Activated CD8-positive, alpha-beta memory T cell treated with anti-CD3 and anti-CD28 coated beads for 36 hours (primary cell): Measurements from ENCODE around the gene ABCD1. TPM values are rescaled to one million over a fixed set of nuclear protein-coding genes. Genes with fewer than 3 reads are reported as not detected.
"Not testable (repeated sequence)": the region's sequence is repeated elsewhere in the genome, so short reads cannot be mapped to it uniquely, and the experiment has no call there.

ENCODE experiments used
- CTCF ChIA-PET: fragments of 350-600 bp; sonication (Branson Sonifier 250); formaldehyde crosslinking; loops from one replicate; lab custom pipeline; 2021; ENCODE audit warnings: antibody characterized with exemption; lab: Charles Lee
- POLR2A ChIA-PET: fragments of 350-600 bp; sonication (Branson Sonifier 250); formaldehyde crosslinking; loops from one replicate; lab custom pipeline; 2021; ENCODE audit warnings: antibody characterized with exemption; lab: Charles Lee
- total RNA-seq, 2 experiments: library from RNA; stranded (reverse); gene quantifications; one replicate each; pipeline ENCODE4 v1.2.3, GENCODE V29; 2021

ABCD1 gene
- total RNA-seq, 2 experiments from 2014 or later = 3.5 to 4.4 TPM

DNA sequence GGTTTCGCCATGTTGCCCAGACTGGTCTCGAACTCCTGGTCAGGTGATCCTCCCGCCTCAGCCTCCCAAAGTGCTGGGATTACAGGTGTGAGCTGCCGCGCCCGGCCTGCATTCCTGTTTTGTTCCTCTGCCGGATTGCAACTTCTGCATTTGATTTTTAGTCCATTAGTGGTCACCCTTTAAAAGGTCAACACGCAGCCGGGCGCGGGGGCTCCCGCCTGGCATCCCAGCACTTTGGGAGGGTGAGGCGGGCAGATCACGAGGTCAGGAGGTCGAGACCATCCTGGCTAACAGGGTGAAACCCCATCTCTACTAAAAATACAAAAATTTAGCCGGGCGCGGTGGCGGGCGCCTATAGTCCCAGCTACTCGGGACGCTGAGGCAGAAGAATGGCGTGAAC is 5.5 kb downstream of the ABCD1 start:
- CTCF ChIA-PET, POLR2A ChIA-PET: not testable (repeated sequence)

GRCh38 chrX:153731117-153731844 is 6.6 kb downstream of the ABCD1 start:
- ChIA-PET CTCF (no interaction called here), POLR2A (no interaction called here)

DNA sequence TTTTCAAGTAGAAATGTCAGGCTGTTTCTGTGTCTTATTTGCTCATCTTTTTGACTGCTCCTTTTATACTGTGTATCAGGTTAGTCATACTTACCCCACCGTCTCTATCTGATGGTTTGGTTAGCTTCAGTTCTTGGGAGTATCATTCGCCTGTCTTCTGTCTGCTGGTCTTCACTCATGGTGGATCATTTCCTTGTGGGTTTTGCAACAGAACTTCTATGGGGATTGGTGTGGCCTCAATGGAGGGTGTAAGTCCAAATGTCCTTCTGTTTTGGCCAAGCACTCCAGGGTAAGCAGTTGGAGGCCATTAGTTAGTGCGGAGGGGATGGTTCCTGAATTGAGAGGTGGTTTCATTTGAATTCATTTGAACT is 7.2 kb downstream of the ABCD1 start:
- ChIA-PET POLR2A (no interaction called here), CTCF (no interaction called here)

DNA sequence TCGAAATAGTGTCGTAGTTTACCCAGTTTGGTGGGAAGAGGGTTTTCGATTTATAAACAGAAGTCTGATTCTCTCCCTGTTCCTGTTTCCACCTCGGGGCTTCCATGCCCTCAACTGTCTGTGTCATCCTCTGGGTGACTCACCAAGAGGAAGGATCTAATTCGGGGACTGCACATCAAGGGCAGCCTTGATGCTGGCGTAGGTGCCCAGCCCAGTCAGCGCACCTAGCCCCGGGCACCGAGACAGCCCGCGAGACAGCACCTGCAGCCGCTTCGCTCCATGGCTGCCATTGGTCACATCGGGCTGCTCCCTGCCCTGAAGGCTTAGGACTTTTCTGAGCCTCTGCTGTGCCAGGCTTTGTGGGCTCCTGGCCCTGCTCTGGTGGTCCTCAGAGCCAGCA is 7.7 kb downstream of the ABCD1 start:
- POLR2A ChIA-PET = no interaction called here
- CTCF ChIA-PET = no interaction called here

GRCh38 chrX:153733651-153734240 is 9.1 kb downstream of the ABCD1 start:
- CTCF ChIA-PET = no interaction called here

DNA sequence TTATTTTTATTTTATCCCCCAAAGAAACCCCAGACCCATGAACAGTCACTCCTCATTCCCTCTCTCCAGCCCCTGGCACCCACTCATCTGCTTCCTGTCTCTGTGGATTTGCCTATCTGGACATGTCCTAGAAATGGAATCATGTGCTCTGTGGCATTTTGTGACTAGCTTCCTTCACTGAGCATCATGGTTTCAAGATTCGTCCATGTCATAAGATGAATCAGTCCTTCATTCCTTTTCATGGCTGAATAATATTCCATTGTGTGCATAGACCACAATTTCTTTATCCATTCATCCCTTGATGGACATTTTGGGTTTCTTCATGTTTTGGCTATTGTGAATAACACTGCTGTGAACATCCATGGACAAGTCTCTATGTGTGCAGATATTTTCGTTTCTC is 10.2 kb downstream of the ABCD1 start:
- CTCF ChIA-PET = no interaction called here
- POLR2A ChIA-PET = no interaction called here

More at GRCh38 chrX:153733651-153734240, 9.1 kb downstream of the ABCD1 start:
- POLR2A ChIA-PET = no interaction called here

DNA sequence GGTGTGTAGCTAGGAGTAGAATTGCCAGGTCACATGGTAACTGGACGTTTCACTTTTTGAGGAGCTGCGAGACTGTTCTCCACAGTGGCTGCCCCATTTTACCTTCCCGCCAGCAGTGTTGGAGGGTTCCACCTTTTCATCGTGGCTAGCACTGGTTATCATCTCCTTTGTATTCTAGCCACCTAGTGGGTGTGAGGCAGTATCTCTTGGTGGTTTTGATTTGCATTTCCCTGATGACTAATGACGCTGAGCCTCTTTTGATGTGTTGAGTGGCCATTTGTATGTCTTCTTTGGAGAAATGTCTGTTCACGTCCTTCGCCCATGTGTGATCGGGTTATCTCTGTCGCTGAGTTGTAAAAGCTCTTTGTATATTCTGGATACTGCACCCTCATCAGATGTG is 10.6 kb downstream of the ABCD1 start:
- POLR2A ChIA-PET = no interaction called here

DNA sequence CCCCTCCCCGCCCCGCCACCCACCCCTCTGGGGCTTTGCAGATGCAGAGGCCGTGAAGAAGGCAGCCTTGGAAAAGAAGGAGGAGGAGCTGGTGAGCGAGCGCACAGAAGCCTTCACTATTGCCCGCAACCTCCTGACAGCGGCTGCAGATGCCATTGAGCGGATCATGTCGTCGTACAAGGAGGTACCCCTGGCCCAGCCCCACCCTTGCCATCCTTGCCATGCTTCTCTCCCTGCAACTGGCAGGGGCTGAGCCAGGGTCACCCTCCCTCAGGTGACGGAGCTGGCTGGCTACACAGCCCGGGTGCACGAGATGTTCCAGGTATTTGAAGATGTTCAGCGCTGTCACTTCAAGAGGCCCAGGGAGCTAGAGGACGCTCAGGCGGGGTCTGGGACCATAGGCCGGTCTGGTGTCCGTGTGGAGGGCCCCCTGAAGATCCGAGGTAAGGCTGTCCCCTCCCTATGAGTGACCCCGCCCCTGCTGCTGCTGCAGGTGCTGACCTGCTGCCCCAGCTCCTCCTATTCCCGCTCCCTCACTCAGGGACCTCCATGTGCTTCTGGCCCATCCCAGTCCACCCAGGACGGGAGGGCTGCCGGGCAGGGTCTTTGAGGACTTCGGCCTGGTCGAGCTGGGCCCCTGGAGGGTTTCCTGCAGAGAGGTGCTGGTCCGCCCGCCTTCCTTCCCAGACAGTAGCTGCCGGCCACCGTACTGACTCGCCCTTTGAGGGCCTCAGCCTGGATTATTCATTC is 11.6 kb downstream of the ABCD1 start:
- POLR2A ChIA-PET = no interaction called here

More for the DNA sequence above, 10.6 kb downstream of the ABCD1 start:
- CTCF ChIA-PET = no interaction called here

DNA sequence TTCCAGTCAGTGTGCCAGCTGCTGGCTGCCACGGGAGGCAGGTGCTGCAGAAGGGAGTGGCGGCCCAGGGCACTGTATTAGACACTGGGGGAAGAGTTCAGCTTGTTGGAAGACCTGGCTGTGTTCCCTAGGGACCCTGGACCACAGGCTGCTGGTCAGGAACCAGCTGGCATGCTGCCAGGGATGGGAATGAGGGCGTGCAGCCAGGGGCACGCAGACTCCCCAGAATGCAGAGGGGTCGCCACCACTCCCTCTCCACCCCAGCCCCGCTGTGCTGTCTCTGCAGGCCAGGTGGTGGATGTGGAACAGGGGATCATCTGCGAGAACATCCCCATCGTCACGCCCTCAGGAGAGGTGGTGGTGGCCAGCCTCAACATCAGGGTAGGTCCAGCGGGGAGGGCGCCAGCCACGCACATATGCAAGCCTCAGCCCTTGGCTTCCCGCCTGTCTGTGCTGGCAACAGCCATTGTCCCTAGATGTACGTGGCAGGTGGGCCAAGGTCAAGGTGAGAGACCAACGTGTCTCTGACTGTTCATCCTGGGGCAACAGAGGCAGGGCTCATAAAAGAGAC is 12.3 kb downstream of the ABCD1 start:
- POLR2A ChIA-PET = no interaction called here
- CTCF ChIA-PET = no interaction called here

More for the DNA sequence above, 11.6 kb downstream of the ABCD1 start:
- CTCF ChIA-PET = no interaction called here

- CTCF ChIA-PET = no interaction called here
- POLR2A ChIA-PET = no interaction called here
Observed at GRCh38 chrX:153738056-153738605, 13.5 kb downstream of the ABCD1 start.

GRCh38 chrX:153739754-153740486 is 15.3 kb downstream of the ABCD1 start:
- CTCF ChIA-PET = no interaction called here
- POLR2A ChIA-PET = no interaction called here

- CTCF ChIA-PET = no interaction called here
- POLR2A ChIA-PET = no interaction called here
Observed at GRCh38 chrX:153740631-153741222, 16.1 kb downstream of the ABCD1 start.

DNA sequence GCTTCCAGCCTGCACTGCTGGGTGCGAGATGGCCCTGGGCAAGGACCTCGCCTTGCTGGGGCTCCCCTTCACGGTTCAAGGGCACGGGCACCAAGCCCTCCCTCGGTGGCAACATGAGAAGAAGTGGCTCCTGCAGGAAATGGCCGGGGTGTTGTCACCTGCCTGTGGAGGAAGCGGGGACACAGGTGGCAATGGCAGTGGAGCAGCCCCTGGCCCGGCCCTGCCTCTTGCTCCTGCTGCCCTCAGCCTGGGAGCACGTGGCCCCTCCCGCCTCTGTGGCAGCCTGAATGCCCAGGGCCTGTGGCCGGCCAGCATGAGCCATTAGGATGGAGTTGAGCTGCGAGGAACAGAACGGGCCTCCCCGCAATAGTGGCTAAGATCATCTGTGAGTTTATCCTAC is 16.8 kb downstream of the ABCD1 start:
- ChIA-PET CTCF (no interaction called here), POLR2A (no interaction called here)

DNA sequence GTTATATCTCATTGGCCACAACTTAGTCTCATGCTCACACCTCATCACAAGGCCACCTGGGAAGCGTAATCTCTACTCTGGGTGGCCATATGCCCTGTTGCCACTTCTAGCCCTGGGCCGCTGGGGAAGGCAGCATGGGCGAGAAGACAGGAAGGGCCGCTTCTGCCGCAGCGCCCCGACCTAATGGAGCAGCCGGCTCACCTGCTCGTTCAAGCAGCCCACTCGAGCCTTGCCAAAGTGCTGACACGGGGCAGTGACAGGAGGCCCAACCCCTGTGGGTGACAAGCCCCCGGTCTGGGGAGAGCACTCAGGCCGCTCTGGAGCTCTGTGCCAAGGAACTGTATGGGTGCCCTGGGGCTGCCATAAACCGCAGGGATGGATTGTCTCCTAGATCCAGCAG is 17.5 kb downstream of the ABCD1 start:
- CTCF ChIA-PET, POLR2A ChIA-PET: not testable (repeated sequence)

- POLR2A ChIA-PET, CTCF ChIA-PET: not testable (repeated sequence)
Observed at GRCh38 chrX:153742796-153743467, 18.3 kb downstream of the ABCD1 start.

- CTCF ChIA-PET, POLR2A ChIA-PET: not testable (repeated sequence)
Observed at GRCh38 chrX:153743468-153744209, 19.0 kb downstream of the ABCD1 start.

DNA sequence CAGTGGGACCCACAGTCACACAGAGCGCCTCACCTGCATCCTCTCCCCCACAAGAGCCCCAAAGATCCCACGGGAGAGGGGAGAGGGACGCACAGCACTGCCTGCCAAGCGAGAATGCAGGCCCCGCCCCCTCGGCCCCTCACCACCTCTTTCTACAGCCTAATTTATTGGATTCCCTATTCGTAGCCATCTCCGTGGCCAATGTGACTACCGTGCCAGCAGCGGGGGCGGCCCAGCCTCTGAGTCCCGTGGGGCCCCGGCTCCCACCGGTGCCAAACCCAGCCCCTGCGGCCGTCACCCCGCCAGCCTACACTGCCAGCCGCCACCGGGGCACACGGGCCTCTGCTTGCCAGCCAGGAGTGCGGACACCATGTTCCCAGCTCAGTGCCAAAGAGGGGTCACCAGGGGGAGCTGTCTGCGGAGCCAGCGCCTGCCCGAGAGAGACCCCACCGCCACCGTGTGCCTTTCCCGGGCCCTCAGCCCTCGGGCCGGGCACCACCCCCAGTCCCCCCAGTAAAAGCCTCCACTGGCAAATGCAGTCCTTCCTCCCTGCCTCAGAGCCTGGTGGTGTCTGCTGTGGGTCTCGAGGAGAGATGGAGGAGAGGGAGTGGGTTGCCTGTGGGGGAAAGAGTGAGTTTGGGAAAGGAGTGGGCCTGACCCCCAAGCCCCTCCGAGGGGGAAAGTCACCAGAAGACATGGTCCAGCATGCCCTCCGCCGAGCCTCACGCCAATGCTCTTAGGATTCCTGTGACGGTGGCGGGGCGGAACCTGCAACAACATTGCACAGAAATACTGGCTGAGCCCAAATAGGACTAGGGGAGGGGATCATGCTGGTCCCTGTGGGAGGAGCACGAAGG is 19.8 kb downstream of the ABCD1 start:
- POLR2A ChIA-PET = no interaction called here
- CTCF ChIA-PET = no interaction called here
